HL-60 (cell line): ENCODE measurements around the gene GTF3C5.

ENCODE experiments used
- CTCF ChIP-seq: IDR thresholded peaks from one replicate; pipeline ENCODE4 v1.5.1; 2011; ENCODE audit warnings: low read length, control low read depth, inconsistent platforms; ENCODE audit not compliant: insufficient read depth
- REST ChIP-seq: IDR thresholded peaks from 2 replicates; pipeline ENCODE4 v1.6.1; 2012; ENCODE audit warnings: low read depth; ENCODE audit not compliant: insufficient replicate concordance

- no peak for TF ChIP-seq CTCF
- TF ChIP-seq REST: no peak
These were observed 16.1 kb downstream of the GTF3C5 start for GRCh38 chr9:133046900-133047295.
